Measurements from ENCODE around the gene C19orf12. TPM values are rescaled to one million over a fixed set of nuclear protein-coding genes. Genes with fewer than 3 reads are reported as not detected.

Gene C19orf12
- total and polyA plus RNA-seq, 2 of the 13 experiments (the other 11 are each of a cell fraction or from before 2014, with no cell fraction given) = 17.7 to 34.4 TPM

DNA sequence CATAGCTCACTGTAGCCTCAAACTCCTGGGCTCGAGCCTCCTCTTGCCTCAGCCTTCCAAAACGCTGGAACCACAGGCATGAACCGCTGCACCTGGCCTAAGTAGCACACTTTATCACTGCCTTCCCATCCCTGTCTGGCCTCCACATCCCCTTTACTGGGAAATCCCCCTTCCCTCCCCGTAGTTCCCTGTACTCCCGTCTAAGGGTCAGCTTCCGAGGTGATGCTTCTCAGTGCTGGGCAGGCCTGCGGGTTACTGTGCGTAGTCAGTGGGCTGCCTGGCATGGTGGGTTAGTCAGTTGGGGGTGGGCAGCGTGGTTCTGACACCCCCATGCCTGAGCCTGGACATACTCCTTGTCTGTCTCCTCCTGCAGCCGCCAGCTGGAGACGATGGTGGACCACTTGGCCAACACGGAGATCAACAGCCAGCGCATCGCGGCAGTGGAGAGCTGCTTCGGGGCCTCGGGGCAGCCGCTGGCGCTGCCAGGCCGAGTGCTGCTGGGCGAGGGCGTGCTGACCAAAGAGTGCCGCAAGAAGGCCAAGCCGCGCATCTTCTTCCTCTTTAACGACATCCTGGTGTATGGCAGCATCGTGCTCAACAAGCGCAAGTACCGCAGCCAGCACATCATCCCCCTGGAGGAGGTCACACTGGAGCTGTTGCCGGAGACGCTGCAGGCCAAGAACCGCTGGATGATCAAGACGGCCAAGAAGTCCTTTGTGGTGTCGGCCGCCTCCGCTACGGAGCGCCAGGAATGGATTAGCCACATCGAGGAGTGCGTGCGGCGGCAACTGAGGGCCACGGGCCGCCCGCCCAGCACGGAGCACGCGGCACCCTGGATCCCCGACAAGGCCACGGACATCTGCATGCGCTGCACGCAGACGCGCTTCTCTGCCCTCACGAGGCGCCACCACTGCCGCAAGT lies 41.4 kb downstream of the C19orf12 start:
- no peak for DNase-seq (ENCODE audit: low spot score)
- no TSS peak for BruUV-seq (replicated peaks)

DNA sequence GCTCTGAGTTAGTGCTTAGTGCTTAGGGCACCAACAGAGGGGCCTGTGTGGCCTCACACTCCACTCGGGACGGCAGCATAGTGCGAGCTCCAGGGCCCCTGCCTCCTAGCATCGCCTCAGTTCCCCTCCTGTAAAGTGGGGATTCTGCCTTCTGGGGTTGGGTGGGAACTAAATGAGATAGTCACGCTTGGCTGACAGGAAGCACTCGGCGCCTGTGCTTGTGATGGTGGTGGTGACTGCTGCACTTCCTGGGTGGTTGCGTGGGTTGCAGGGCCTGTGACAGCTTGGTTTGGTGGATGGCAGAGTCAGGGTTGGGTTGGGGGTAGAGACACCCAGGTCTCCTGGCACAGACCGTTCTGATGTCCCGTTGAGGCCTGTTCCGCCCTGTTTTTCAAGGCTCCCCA lies 42.1 kb downstream of the C19orf12 start:
- H3K27ac ChIP-seq (ENCODE audit: extremely low read length, insufficient read depth, low read length) = no peak overlapping the region
- no TSS peak for BruUV-seq (replicated peaks)
- H3K9me3 ChIP-seq (ENCODE audit: low read length) = no peaks in the 10 kb centered on the region
- H2AFZ ChIP-seq (ENCODE audit: low read length) = no peak overlapping the region
- H3K4me2 ChIP-seq (ENCODE audit: low read depth, low read length) = no peak overlapping the region
- DNase-seq (ENCODE audit: low spot score) (no peak), ATAC-seq (no peak), FAIRE-seq (no peak)
- no peak overlapping the region for H3K4me3 ChIP-seq (replicated peaks in 1 of 3; ENCODE audit: insufficient read depth in 1 of 3, low read depth in 2 of 3, low read length in 3 of 3)
- CTCF ChIA-PET (ENCODE audit: low intra/inter-chr PET ratio, low total read pairs) = no interaction called here
- H3K79me2 ChIP-seq (ENCODE audit: insufficient read depth, low read length) = no peaks in the 10 kb centered on the region
- H4K20me1 ChIP-seq (ENCODE audit: insufficient read depth, low read length) = peaks cover 7% of the 10 kb centered on the region; the same call in 1 of the 2 replicates
- intact Hi-C loops (cut with micrococcal nuclease; ENCODE audit: unreplicated experiment) = no loop called here
- POLR2A ChIA-PET = interaction anchor here (2.3 kb wide), 1 partner anchor 67 kb away, joined by 6 read pairs; the partner anchor contains the start of gene POP4
- H3K27me3 ChIP-seq (ENCODE audit: control insufficient read depth in 1 of 2, insufficient read depth in 2 of 2, low read length in 2 of 2) = no peaks in the 10 kb centered on the region
- WGBS (ENCODE audit: low lambda C conversion rate) = 80% methylated on average over 6 of the region's 11 CpGs
- peaks cover 39% of the 10 kb centered on the region for H3K4me1 ChIP-seq (ENCODE audit: insufficient read depth, low read length)
- in situ Hi-C loops (cut with HindIII; ENCODE audit: extremely low pct_ligation_motif_present, low pct_unique_long_range_greater_than_20kb) = no loop called here
- TF ChIP-seq TEAD2 (CRISPR knock-in tag; IDR thresholded peaks at IDR 0.05) (no peak), GATA4 (IDR thresholded peaks at IDR 0.05; ENCODE audit: borderline replicate concordance, low read depth) (no peak), ZNF263 (CRISPR knock-in tag; IDR thresholded peaks at IDR 0.05) (no peak), ETV5 (CRISPR knock-in tag; IDR thresholded peaks at IDR 0.05; ENCODE audit: borderline replicate concordance) (no peak), FOXK1 (CRISPR knock-in tag; IDR thresholded peaks at IDR 0.05; ENCODE audit: borderline replicate concordance, low read depth) (no peak), MIER2 (CRISPR knock-in tag; IDR thresholded peaks at IDR 0.05) (no peak), ZMYM3 (CRISPR knock-in tag; IDR thresholded peaks at IDR 0.05) (no peak), MEIS1 (CRISPR knock-in tag; IDR thresholded peaks at IDR 0.05; ENCODE audit: borderline replicate concordance) (no peak), POLR2A (IDR thresholded peaks at IDR 0.05; ENCODE audit: insufficient read depth in 1 of 2, low read depth in 2 of 2, low read length in 2 of 2) (no peak), ATF1 (CRISPR knock-in tag; IDR thresholded peaks at IDR 0.05) (no peak), HCFC1 (IDR thresholded peaks at IDR 0.05; ENCODE audit: low read depth, low read length) (no peak), ZNF782 (CRISPR knock-in tag; IDR thresholded peaks at IDR 0.05; ENCODE audit: borderline replicate concordance) (no peak)
- TF ChIP-seq, protein P1, sequence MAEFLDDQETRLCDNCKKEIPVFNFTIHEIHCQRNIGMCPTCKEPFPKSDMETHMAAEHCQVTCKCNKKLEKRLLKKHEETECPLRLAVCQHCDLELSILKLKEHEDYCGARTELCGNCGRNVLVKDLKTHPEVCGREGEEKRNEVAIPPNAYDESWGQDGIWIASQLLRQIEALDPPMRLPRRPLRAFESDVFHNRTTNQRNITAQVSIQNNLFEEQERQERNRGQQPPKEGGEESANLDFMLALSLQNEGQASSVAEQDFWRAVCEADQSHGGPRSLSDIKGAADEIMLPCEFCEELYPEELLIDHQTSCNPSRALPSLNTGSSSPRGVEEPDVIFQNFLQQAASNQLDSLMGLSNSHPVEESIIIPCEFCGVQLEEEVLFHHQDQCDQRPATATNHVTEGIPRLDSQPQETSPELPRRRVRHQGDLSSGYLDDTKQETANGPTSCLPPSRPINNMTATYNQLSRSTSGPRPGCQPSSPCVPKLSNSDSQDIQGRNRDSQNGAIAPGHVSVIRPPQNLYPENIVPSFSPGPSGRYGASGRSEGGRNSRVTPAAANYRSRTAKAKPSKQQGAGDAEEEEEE (CRISPR knock-in tag; IDR thresholded peaks at IDR 0.05; ENCODE audit: borderline replicate concordance) = no peak
- H3K9ac ChIP-seq (ENCODE audit: insufficient read depth, low read depth, low read length) = no peak overlapping the region
- peaks cover 0 to 12% of the 10 kb centered on the region in 2 experiments; a peak in 2 of 5 replicates for H3K36me3 ChIP-seq (replicated peaks in 1 of 2; ENCODE audit: control insufficient read depth in 1 of 2, insufficient read depth in 2 of 2, low read length in 2 of 2)

More for the DNA sequence above, 41.4 kb downstream of the C19orf12 start:
- ChIA-PET CTCF (ENCODE audit: low intra/inter-chr PET ratio, low total read pairs) (no interaction called here), POLR2A (no interaction called here)
- Histone ChIP-seq H4K20me1 (ENCODE audit: insufficient read depth, low read length) (peaks cover 7% of the 10 kb centered on the region; the same call in 1 of the 2 replicates), H3K9me3 (ENCODE audit: low read length) (no peaks in the 10 kb centered on the region), H3K27ac (ENCODE audit: extremely low read length, insufficient read depth, low read length) (no peak overlapping the region), H3K36me3 (replicated peaks in 1 of 2; ENCODE audit: control insufficient read depth in 1 of 2, insufficient read depth in 2 of 2, low read length in 2 of 2) (peaks cover 0 to 12% of the 10 kb centered on the region in 2 experiments; a peak in 2 of 5 replicates), H3K79me2 (ENCODE audit: insufficient read depth, low read length) (no peaks in the 10 kb centered on the region), H3K4me3 (replicated peaks in 1 of 3; ENCODE audit: insufficient read depth in 1 of 3, low read depth in 2 of 3, low read length in 3 of 3) (no peak overlapping the region), H3K27me3 (ENCODE audit: control insufficient read depth in 1 of 2, insufficient read depth in 2 of 2, low read length in 2 of 2) (no peaks in the 10 kb centered on the region), H3K4me1 (ENCODE audit: insufficient read depth, low read length) (peaks cover 39% of the 10 kb centered on the region), H2AFZ (ENCODE audit: low read length) (no peak overlapping the region), H3K9ac (ENCODE audit: insufficient read depth, low read depth, low read length) (no peak overlapping the region), H3K4me2 (ENCODE audit: low read depth, low read length) (no peak overlapping the region)
- no peak for ATAC-seq
- TF ChIP-seq HMGA1 (CRISPR knock-in tag; conservative IDR thresholded peaks at IDR 0.05) = no peak
- TF ChIP-seq TOE1 (CRISPR knock-in tag; IDR thresholded peaks at IDR 0.05) = no peak
- TF ChIP-seq ZNF879 (CRISPR knock-in tag; IDR thresholded peaks at IDR 0.05) = no peak
- no peak for TF ChIP-seq ZNF672 (CRISPR knock-in tag; IDR thresholded peaks at IDR 0.05)
- TF ChIP-seq TMF1 (CRISPR knock-in tag; IDR thresholded peaks at IDR 0.05; ENCODE audit: low read depth) = no peak
- no peak for TF ChIP-seq GLI4 (CRISPR knock-in tag; IDR thresholded peaks at IDR 0.05; ENCODE audit: borderline replicate concordance)
- TF ChIP-seq NR3C1 (CRISPR knock-in tag; IDR thresholded peaks at IDR 0.05) = no peak
- no peak for TF ChIP-seq ZNF3 (CRISPR knock-in tag; IDR thresholded peaks at IDR 0.05)
- TF ChIP-seq ZNF232 (CRISPR knock-in tag; IDR thresholded peaks at IDR 0.05; ENCODE audit: borderline replicate concordance) = no peak
- in situ Hi-C loops (cut with HindIII; ENCODE audit: extremely low pct_ligation_motif_present, low pct_unique_long_range_greater_than_20kb) = no loop called here
- 96% methylated on average over 26 of the region's 57 CpGs for WGBS (ENCODE audit: low lambda C conversion rate)
- no peak for FAIRE-seq
- intact Hi-C loops (cut with micrococcal nuclease; ENCODE audit: unreplicated experiment) = no loop called here
